Epithelial cell of proximal tubule (primary cell): ENCODE results near the gene IL17RD. TPM values are rescaled to one million over a fixed set of nuclear protein-coding genes. Genes with fewer than 3 reads are reported as not detected.

Experiments used
- DNase-seq: peaks from one replicate; pipeline ENCODE4 v3.0.0-alpha.2; 2011; ENCODE audit warnings: low read depth
- H3K4me3 ChIP-seq: 2 replicates; pipeline ENCODE4 v1.5.1; 2011; ENCODE audit warnings: low read depth, mild to moderate bottlenecking, low read length
- CTCF ChIP-seq: conservative IDR thresholded peaks from 2 replicates; pipeline ENCODE4 v1.5.1; 2012; ENCODE audit warnings: low read depth, mild to moderate bottlenecking, low read length
- total RNA-seq: library from RNA; depleted of rRNA; stranded (reverse); fragments of >200 nt; gene quantifications from 2 replicates; pipeline ENCODE4 v1.2.3, GENCODE V29; 2015

The IL17RD gene
- total RNA-seq, 1 donor from 2014 or later, result 28.2 TPM

DNA sequence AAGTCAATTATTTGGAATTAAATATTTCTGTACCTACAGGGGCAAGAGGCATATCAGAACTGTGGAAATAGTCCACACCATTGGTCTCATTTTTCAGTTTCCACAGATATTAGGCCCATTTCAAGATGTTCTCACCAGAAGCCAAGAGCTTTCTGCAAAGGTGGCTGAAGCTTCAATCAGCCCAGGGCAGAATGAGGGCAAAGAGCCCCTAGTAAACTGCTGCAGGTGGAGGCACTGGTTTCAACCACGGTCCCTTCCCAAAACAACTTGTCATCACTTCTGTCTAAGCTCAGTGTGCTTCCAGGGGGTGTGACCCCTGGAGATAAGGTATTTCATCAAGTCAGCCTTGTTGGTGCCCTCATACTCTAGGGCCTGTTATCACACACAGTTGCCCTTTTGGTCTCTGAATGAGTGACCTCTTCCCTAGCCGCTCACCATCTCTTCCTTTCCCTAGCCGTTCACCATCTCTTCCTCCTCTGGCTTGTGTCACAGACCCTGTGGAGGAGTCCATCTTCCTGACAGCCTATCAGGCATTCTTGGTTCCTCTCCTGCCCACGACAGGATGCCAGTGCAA, 21.2 kb downstream of the IL17RD start:
- no peak for DNase-seq
- no peak overlapping the region for H3K4me3 ChIP-seq
- no peak for TF ChIP-seq CTCF

DNA sequence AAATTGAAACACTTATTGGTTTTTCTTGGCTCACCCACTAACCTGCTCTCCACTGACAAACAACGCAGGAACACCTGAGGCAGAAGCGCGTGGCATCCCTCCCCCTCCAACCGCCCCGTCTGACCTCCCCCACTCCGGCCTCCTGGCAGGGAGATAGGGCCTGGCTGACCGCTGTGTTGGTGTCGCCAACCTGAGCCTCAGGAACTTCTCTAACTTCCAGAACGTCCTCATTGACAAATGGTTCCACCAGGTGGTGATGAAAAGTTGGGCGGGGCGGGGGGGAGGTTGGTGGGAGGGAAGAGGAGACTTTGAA, 22.8 kb downstream of the IL17RD start:
- no peak overlapping the region for H3K4me3 ChIP-seq
- TF ChIP-seq CTCF, result no peak
- DNase-seq, result no peak

DNA sequence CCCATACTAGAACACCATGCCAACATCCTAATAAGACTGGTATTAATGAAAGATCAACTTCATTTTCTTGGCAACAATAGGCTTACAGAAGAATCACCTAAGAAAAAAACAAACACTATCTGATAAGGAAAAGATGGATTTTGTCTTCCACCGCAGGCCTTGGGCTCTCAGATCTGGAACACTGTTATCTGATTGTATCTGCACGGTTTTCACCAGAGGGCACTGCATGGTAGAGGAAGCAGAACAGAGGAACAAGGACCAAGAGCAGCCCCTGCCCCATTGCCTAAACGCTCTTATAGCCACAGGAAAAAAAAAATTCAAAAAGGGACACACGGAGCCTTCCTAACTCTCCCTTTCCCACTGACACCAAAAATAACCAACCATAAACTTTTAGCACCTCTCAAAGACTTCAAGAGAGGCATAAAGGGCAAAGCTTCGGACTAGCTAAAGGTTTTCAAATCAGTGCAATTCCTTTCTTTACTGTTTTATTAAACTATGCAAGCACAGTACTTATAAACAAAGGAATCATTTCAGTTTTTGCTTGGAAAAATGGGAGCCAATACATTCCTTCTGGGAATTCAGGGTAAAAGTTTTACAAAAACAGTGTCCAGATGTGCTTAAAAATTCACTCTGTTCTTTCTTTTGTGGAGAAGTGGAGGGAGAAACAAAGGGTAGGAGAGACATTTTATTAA, 23.3 kb downstream of the IL17RD start:
- no peak for DNase-seq
- TF ChIP-seq CTCF, result peak; percentile 10
- H3K4me3 ChIP-seq, result no peak overlapping the region

DNA sequence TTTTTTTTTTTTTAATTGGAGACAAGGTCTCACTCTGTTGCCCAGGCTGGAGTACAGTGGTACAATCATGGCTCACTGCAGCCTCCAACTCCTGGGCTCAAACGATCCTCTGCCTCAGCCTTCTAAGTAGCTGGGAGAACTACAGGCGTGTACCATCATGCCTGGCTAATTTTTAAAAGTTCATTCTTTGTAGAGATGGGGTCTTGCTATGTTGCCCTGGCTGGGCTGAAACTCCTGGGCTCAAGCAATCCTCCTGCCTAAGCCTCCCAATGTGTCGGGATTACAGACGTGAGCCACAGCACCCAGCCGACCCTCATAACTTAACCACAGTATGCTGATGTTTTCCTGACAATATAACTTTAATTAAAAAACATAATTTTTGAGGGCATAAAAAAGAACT, 24.3 kb downstream of the IL17RD start:
- no peak for DNase-seq
- no peak for TF ChIP-seq CTCF
- H3K4me3 ChIP-seq, result no peak overlapping the region

- no peak overlapping the region for H3K4me3 ChIP-seq
- no peak for TF ChIP-seq CTCF
- no peak for DNase-seq
Measured at GRCh38 chr3:57135964-57136719, 29.0 kb downstream of the IL17RD start.

- TF ChIP-seq CTCF, result no peak
- no peak for DNase-seq
- no peak overlapping the region for H3K4me3 ChIP-seq
Measured at GRCh38 chr3:57133157-57133556, 32.0 kb downstream of the IL17RD start.
